Measurements from ENCODE around the gene MYO15B. TPM values are rescaled to one million over a fixed set of nuclear protein-coding genes. Genes with fewer than 3 reads are reported as not detected.

Gene MYO15B
- total RNA-seq, 4 donors from 2014 or later: 64.9 to 209 (median 120) TPM

DNA sequence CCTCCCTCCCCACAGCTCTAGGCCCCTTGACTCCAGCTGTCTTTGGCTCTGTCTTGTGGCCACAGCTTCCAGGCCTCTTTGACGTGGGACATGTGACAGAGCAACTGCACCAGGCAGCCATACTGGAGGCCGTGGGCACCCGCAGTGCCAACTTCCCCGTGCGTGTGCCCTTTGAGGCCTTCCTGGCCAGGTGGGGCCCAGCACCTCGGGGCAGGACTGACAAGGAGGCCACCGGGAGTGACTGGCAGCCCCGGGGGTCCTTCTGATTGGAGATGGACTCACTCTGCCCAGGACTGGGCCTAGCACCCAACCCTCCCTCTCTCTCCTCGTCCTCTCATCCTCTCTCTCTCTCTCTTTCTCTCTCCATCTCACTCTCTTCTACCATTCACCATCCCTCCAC, 15.5 kb downstream of the MYO15B start:
- Histone ChIP-seq H3K4me1 (peaks cover 0 to 4% of the 10 kb centered on the region in 2 donors), H3K27ac (no peak overlapping the region), H3K27me3 (no peaks in the 10 kb centered on the region), H3K4me3 (replicated peaks in 1 of 3) (no peak overlapping the region), H3K36me3 (no peaks in the 10 kb centered on the region), H3K9me3 (no peaks in the 10 kb centered on the region)
- TF ChIP-seq, protein P1, sequence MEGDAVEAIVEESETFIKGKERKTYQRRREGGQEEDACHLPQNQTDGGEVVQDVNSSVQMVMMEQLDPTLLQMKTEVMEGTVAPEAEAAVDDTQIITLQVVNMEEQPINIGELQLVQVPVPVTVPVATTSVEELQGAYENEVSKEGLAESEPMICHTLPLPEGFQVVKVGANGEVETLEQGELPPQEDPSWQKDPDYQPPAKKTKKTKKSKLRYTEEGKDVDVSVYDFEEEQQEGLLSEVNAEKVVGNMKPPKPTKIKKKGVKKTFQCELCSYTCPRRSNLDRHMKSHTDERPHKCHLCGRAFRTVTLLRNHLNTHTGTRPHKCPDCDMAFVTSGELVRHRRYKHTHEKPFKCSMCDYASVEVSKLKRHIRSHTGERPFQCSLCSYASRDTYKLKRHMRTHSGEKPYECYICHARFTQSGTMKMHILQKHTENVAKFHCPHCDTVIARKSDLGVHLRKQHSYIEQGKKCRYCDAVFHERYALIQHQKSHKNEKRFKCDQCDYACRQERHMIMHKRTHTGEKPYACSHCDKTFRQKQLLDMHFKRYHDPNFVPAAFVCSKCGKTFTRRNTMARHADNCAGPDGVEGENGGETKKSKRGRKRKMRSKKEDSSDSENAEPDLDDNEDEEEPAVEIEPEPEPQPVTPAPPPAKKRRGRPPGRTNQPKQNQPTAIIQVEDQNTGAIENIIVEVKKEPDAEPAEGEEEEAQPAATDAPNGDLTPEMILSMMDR (IDR thresholded peaks at IDR 0.05): no peak
- TF ChIP-seq POLR2A (IDR thresholded peaks at IDR 0.05): no peak
- WGBS, 2 donors: 84 to 89% methylated on average over 9 of the region's 9 CpGs
- intact Hi-C loops (cut with DNase I): no loop called here
- DNase-seq: no peak

DNA sequence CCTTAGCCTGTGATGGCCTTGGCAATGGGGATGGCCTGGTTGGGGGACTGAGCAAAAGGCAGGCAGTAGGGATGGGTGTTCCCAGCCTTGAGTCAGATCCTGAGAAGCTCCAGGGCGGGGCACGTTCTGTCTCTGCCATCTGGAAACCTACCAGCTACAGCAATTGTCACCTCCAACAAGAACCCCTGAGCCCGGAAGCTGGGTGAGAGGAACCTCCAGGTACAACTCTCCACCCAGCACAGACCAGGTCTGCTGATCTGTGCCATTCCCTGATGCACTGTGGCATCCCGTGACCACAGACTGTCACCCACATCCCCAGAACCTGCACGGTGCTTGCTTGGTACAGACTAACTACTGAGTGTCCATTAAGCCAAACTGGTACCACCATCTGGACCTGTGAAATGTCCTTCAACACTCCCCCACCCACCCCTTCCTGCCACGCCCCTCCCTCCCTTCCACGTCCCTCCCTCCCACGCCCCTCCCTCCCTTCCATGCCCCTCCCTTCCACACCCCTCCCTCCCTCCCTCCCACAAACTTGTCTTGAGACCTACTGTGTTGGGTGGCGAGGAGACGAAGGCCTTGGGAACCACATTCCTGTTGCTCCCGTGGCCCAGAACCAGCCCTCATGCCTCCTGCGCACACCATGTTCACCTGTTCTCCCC, 16.6 kb downstream of the MYO15B start:
- WGBS, 2 donors: 82 to 85% methylated on average over 8 to 11 of the region's 12 CpGs
- no peak for DNase-seq
- no peak for TF ChIP-seq POLR2A (IDR thresholded peaks at IDR 0.05)
- TF ChIP-seq, protein P1 (IDR thresholded peaks at IDR 0.05): no peak
- H3K27ac ChIP-seq: no peak overlapping the region
- H3K27me3 ChIP-seq: no peaks in the 10 kb centered on the region
- H3K9me3 ChIP-seq: no peaks in the 10 kb centered on the region
- H3K4me3 ChIP-seq (replicated peaks in 1 of 3): no peak overlapping the region
- H3K4me1 ChIP-seq: peaks cover 0 to 4% of the 10 kb centered on the region in 2 donors
- no peaks in the 10 kb centered on the region for H3K36me3 ChIP-seq
- intact Hi-C loops (cut with DNase I): no loop called here

DNA sequence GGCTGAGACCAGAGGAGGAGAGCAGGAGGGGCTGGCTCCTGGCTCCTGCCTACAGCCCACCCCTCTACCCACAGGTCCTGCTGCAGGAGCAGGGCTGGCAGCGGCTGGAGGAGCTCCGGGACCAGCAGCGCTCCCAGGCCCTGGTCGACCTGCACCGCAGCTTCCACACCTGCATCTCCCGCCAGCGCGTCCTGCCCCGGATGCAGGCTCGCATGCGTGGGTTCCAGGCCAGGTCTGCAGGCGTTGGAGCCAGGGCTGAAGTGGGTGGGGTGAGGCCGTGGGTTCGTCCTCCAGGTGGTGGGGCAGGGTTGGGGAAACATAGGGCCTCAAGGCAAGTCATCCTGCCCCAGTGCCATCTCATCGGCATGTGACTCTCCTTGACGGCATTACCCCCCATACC, 18.2 kb downstream of the MYO15B start:
- WGBS, 2 donors: 83 to 84% methylated on average over 6 to 14 of the region's 16 CpGs
- no peak overlapping the region for H3K27ac ChIP-seq
- no peak for TF ChIP-seq POLR2A (IDR thresholded peaks at IDR 0.05)
- TF ChIP-seq, protein P1 (IDR thresholded peaks at IDR 0.05): no peak
- no peak for DNase-seq
- H3K36me3 ChIP-seq: no peaks in the 10 kb centered on the region
- no peaks in the 10 kb centered on the region for H3K9me3 ChIP-seq
- peaks cover 0 to 4% of the 10 kb centered on the region in 2 donors for H3K4me1 ChIP-seq
- no peak overlapping the region for H3K4me3 ChIP-seq (replicated peaks in 1 of 3)
- no peaks in the 10 kb centered on the region for H3K27me3 ChIP-seq
- intact Hi-C loops (cut with DNase I): no loop called here

DNA sequence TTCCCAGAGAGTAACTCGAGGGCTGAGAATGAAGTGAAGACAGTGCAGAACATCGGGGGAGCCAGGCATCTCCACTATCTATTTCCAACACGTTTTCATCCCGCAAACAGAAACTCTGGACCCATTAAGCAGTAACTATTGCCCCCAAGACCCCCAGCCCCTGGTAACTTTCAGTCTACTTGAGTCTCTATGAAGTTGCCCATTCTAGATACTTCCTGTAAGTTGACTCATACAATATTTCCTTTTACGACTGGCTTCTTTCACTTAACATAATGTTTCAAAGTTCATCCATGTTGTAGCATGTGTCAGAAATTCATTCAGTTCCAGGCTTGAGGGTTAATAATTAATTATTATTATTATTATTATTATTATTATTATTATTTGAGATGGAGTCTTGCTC, 19.5 kb downstream of the MYO15B start:
- Histone ChIP-seq H3K4me1 (peaks cover 0 to 4% of the 10 kb centered on the region in 2 donors), H3K27me3 (no peaks in the 10 kb centered on the region), H3K4me3 (replicated peaks in 1 of 3) (no peak overlapping the region), H3K36me3 (no peaks in the 10 kb centered on the region), H3K9me3 (no peaks in the 10 kb centered on the region), H3K27ac (no peak overlapping the region)
- no peak for TF ChIP-seq POLR2A (IDR thresholded peaks at IDR 0.05)
- TF ChIP-seq, protein P1 (IDR thresholded peaks at IDR 0.05): no peak
- DNase-seq: no peak
- intact Hi-C loops (cut with DNase I): no loop called here
- WGBS, 2 donors: 89 to 97% methylated on average over 5 of the region's 5 CpGs

DNA sequence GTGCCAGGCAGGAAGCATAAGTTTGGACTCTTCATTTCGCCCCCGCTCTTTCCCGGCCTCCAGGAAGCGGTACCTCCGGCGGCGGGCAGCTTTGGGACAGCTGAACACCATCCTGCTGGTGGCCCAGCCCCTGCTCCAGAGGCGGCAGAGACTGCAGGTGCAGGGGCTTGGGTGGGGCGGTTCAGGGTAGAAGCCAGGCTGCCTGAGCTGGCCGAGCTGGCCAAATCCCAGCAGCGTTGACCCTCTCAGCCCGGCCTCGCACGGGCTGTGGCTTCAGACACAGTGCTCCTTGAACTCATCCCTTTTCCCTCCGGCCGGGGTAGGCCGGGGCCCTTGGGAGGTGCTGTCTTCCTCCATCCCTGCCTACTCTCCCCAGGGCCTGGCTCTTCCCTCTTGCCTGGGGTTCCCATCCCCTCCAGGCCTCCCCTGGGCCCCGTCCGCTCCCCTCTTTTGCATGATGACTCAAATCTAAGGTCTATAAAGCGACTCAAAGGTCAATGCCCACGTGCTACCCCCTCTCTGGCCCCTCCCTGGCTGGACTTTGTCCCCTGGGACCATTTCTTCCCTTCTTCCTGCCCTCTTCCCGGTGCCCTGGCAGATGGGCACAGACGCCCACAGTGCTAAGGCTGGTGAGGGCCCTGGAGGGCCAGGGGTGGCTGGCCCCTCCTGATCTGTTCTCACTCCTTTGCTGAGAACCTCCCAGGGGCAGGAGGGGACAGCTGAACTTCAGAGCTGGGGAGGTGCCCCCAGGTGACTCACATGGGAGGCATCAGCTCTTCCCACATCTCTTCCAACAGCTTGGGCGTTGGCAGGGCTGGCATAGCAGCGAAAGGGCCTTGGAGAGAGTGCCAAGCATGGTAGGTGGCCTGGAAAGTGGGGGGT, 22.7 kb downstream of the MYO15B start:
- 87 to 93% methylated on average over 25 of the region's 25 CpGs for whole genome bisulfite sequencing, 2 donors
- H3K9me3 ChIP-seq: no peaks in the 10 kb centered on the region
- DNase-seq: no peak
- no peaks in the 10 kb centered on the region for H3K4me1 ChIP-seq
- TF ChIP-seq, protein P1 (IDR thresholded peaks at IDR 0.05): no peak
- no peak for TF ChIP-seq POLR2A (IDR thresholded peaks at IDR 0.05)
- intact Hi-C loops (cut with DNase I): no loop called here
- H3K4me3 ChIP-seq (replicated peaks in 1 of 3): no peak overlapping the region
- H3K36me3 ChIP-seq: peaks cover 9 to 25% of the 10 kb centered on the region in 2 donors
- no peak overlapping the region for H3K27ac ChIP-seq
- no peaks in the 10 kb centered on the region for H3K27me3 ChIP-seq
